ENCODE data around the gene ARPIN.

- TF ChIP-seq, protein P1, sequence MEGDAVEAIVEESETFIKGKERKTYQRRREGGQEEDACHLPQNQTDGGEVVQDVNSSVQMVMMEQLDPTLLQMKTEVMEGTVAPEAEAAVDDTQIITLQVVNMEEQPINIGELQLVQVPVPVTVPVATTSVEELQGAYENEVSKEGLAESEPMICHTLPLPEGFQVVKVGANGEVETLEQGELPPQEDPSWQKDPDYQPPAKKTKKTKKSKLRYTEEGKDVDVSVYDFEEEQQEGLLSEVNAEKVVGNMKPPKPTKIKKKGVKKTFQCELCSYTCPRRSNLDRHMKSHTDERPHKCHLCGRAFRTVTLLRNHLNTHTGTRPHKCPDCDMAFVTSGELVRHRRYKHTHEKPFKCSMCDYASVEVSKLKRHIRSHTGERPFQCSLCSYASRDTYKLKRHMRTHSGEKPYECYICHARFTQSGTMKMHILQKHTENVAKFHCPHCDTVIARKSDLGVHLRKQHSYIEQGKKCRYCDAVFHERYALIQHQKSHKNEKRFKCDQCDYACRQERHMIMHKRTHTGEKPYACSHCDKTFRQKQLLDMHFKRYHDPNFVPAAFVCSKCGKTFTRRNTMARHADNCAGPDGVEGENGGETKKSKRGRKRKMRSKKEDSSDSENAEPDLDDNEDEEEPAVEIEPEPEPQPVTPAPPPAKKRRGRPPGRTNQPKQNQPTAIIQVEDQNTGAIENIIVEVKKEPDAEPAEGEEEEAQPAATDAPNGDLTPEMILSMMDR (IDR thresholded peaks at IDR 0.05 in 2 of 3, conservative IDR thresholded peaks at IDR 0.05 in 1 of 3; ENCODE audit: borderline replicate concordance in 1 of 3, insufficient read depth in 1 of 3, low read depth in 2 of 3, low read length in 2 of 3), result no peak
- TF ChIP-seq YY1 (IDR thresholded peaks at IDR 0.05; ENCODE audit: extremely low read depth, insufficient replicate concordance, low read depth, low read length), result no peak
- no peak for TF ChIP-seq ZNF274 (IDR thresholded peaks at IDR 0.05; ENCODE audit: low read depth, low read length)
- no peak for TF ChIP-seq EZH2 (IDR thresholded peaks at IDR 0.05)
- TF ChIP-seq RAD21 (IDR thresholded peaks at IDR 0.05; ENCODE audit: low read depth), result no peak
- no peak for TF ChIP-seq JUND (IDR thresholded peaks at IDR 0.05)
- no peak for TF ChIP-seq POLR2A (IDR thresholded peaks at IDR 0.05; ENCODE audit: borderline replicate concordance, extremely low read depth, insufficient read depth, insufficient read length)
- TF ChIP-seq ZFX (IDR thresholded peaks at IDR 0.05), result no peak
- TF ChIP-seq TCF7L2 (IDR thresholded peaks at IDR 0.05; ENCODE audit: borderline replicate concordance, extremely low read depth, insufficient read depth, insufficient read length), result no peak
- TF ChIP-seq FOSL1 (IDR thresholded peaks at IDR 0.05; ENCODE audit: low read depth), result no peak
- no peak for TF ChIP-seq POLR2AphosphoS5 (IDR thresholded peaks at IDR 0.05; ENCODE audit: low read depth, low read length)
- no peak for TF ChIP-seq SRF (IDR thresholded peaks at IDR 0.05; ENCODE audit: low read depth)
Observed at GRCh38 chr15:89958107-89958805, 45.5 kb upstream of the ARPIN start.
